D721Med (cell line): Measurements from ENCODE around the gene WSCD2.

Source experiments
- DNase-seq: peaks from one replicate; pipeline ENCODE4 v3.0.0; 2011; ENCODE audit warnings: low spot score; ENCODE audit not compliant: insufficient read length
- FAIRE-seq: peaks from 2 replicates; lab custom pipeline; 2011; peaks lifted over from hg19 to GRCh38; lab: Jason Lieb, UNC
- CTCF ChIP-seq: IDR thresholded peaks from 2 replicates; pipeline ENCODE4 v1.5.1; 2012; ENCODE audit warnings: mild to moderate bottlenecking, control low read depth; ENCODE audit not compliant: insufficient read depth; ENCODE audit errors: missing control alignments

Gene WSCD2

GRCh38 chr12:108196921-108197320 is 67.8 kb downstream of the WSCD2 start:
- no peak for FAIRE-seq
- no peak for TF ChIP-seq CTCF
- no peak for DNase-seq

DNA sequence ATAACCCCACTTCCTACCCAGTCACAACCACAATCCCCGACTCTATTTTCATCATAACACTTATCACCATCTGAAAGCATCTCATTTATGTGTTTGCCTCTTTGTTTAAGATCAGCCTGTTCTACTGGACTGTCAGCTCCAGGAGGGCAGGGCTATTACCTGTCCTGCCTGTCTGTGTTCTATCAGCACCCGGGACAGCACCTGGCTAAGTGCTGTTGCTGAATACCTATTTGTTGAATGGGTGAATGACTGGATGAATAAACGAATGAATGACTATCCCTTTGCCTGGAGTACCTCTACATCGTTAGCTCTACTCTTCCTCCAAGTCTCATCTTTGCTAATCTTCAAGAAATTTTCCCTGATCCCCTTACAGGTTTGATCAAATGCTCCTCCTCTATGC is 69.0 kb downstream of the WSCD2 start:
- TF ChIP-seq CTCF = no peak
- FAIRE-seq = no peak
- DNase-seq = no peak

- no peak for TF ChIP-seq CTCF
- FAIRE-seq (no peak), DNase-seq (no peak)
Measured at GRCh38 chr12:108199106-108199505, 70.0 kb downstream of the WSCD2 start.

GRCh38 chr12:108201808-108202207 is 72.7 kb downstream of the WSCD2 start:
- FAIRE-seq = no peak
- TF ChIP-seq CTCF = no peak
- no peak for DNase-seq

GRCh38 chr12:108204117-108204987 is 75.3 kb downstream of the WSCD2 start:
- no peak for TF ChIP-seq CTCF
- no peak for FAIRE-seq
- DNase-seq = no peak

GRCh38 chr12:108205864-108206263 is 76.8 kb downstream of the WSCD2 start:
- FAIRE-seq = no peak
- no peak for TF ChIP-seq CTCF
- no peak for DNase-seq
